ENCODE data around the gene KAZN.

The KAZN gene

GRCh38 chr1:14577261-14577660 lies 21.2 kb upstream of the KAZN start:
- no peak for TF ChIP-seq YY1 (IDR thresholded peaks at IDR 0.05; ENCODE audit: low read depth)
- TF ChIP-seq NFIC (IDR thresholded peaks at IDR 0.05) = no peak
- TF ChIP-seq EP300 (IDR thresholded peaks at IDR 0.05; ENCODE audit: borderline replicate concordance) = no peak
- no peak for TF ChIP-seq MAX (IDR thresholded peaks at IDR 0.05)
- TF ChIP-seq TAF1 (IDR thresholded peaks at IDR 0.05; ENCODE audit: low read depth) = no peak
- TF ChIP-seq EGR1 (IDR thresholded peaks at IDR 0.05) = no peak
- TF ChIP-seq TCF12 (IDR thresholded peaks at IDR 0.05; ENCODE audit: low read depth) = no peak
- TF ChIP-seq USF1 (IDR thresholded peaks at IDR 0.05) = no peak
- no peak for TF ChIP-seq CEBPB (IDR thresholded peaks at IDR 0.05)
- TF ChIP-seq TEAD4 (IDR thresholded peaks at IDR 0.05) = no peak
- TF ChIP-seq FOXM1 (IDR thresholded peaks at IDR 0.05; ENCODE audit: borderline replicate concordance, low read depth) = no peak
- no peak for TF ChIP-seq RAD21 (IDR thresholded peaks at IDR 0.05; ENCODE audit: low read depth)

GRCh38 chr1:14578156-14578555 lies 20.3 kb upstream of the KAZN start:
- TF ChIP-seq ZBTB7A (IDR thresholded peaks at IDR 0.05; ENCODE audit: low read depth) = no peak
- TF ChIP-seq TAF1 (IDR thresholded peaks at IDR 0.05; ENCODE audit: low read depth) = no peak
- TF ChIP-seq CREB1 (IDR thresholded peaks at IDR 0.05; ENCODE audit: low read depth) = no peak
- no peak for TF ChIP-seq EGR1 (IDR thresholded peaks at IDR 0.05)
- TF ChIP-seq RAD21 (IDR thresholded peaks at IDR 0.05; ENCODE audit: low read depth) = no peak
- no peak for TF ChIP-seq YY1 (IDR thresholded peaks at IDR 0.05; ENCODE audit: low read depth)
- no peak for TF ChIP-seq TEAD4 (IDR thresholded peaks at IDR 0.05)
- TF ChIP-seq REST (IDR thresholded peaks at IDR 0.05; ENCODE audit: low read depth) = no peak
- TF ChIP-seq USF1 (IDR thresholded peaks at IDR 0.05) = no peak
- no peak for TF ChIP-seq EP300 (IDR thresholded peaks at IDR 0.05; ENCODE audit: borderline replicate concordance)
- TF ChIP-seq TCF12 (IDR thresholded peaks at IDR 0.05; ENCODE audit: low read depth) = no peak
- no peak for TF ChIP-seq CEBPB (IDR thresholded peaks at IDR 0.05)

GRCh38 chr1:14580986-14581385 lies 17.5 kb upstream of the KAZN start:
- no peak for TF ChIP-seq EGR1 (IDR thresholded peaks at IDR 0.05)
- TF ChIP-seq TCF12 (IDR thresholded peaks at IDR 0.05; ENCODE audit: low read depth) = no peak
- no peak for TF ChIP-seq TEAD4 (IDR thresholded peaks at IDR 0.05)
- no peak for TF ChIP-seq CREB1 (IDR thresholded peaks at IDR 0.05; ENCODE audit: low read depth)
- no peak for TF ChIP-seq USF1 (IDR thresholded peaks at IDR 0.05)
- no peak for TF ChIP-seq FOXM1 (IDR thresholded peaks at IDR 0.05; ENCODE audit: borderline replicate concordance, low read depth)
- TF ChIP-seq NFIC (IDR thresholded peaks at IDR 0.05) = no peak
- TF ChIP-seq YY1 (IDR thresholded peaks at IDR 0.05; ENCODE audit: low read depth) = no peak
- TF ChIP-seq ZBTB7A (IDR thresholded peaks at IDR 0.05; ENCODE audit: low read depth) = no peak
- no peak for TF ChIP-seq RAD21 (IDR thresholded peaks at IDR 0.05; ENCODE audit: low read depth)
- TF ChIP-seq REST (IDR thresholded peaks at IDR 0.05; ENCODE audit: low read depth) = no peak

- no peak for TF ChIP-seq REST (IDR thresholded peaks at IDR 0.05; ENCODE audit: low read depth)
- TF ChIP-seq EGR1 (IDR thresholded peaks at IDR 0.05) = no peak
- TF ChIP-seq TAF1 (IDR thresholded peaks at IDR 0.05; ENCODE audit: low read depth) = no peak
- TF ChIP-seq MAX (IDR thresholded peaks at IDR 0.05) = no peak
- TF ChIP-seq USF1 (IDR thresholded peaks at IDR 0.05) = no peak
- no peak for TF ChIP-seq EP300 (IDR thresholded peaks at IDR 0.05; ENCODE audit: borderline replicate concordance)
Measured at GRCh38 chr1:14583788-14584187, 14.7 kb upstream of the KAZN start.
